Esophagus muscularis mucosa (tissue), 4 donors: Measurements from ENCODE around the gene SBDS.
"Not testable (repeated sequence)": the region's sequence is repeated elsewhere in the genome, so short reads cannot be mapped to it uniquely, and the experiment has no call there.

Experiments used
- EP300 ChIP-seq: sonication (generic); formaldehyde crosslinking; IDR thresholded peaks from one replicate; pipeline ENCODE4 v1.6.1; 2017; ENCODE audit warnings: antibody characterized with exemption
- POLR2A ChIP-seq: fragments of 450-650 bp; IDR thresholded peaks from one replicate; pipeline ENCODE4 v1.6.1; 2017; ENCODE audit warnings: antibody characterized with exemption, moderate library complexity, mild to moderate bottlenecking, low read depth
- TF ChIP-seq, protein P1 (sequence below), 3 experiments: fragments of 200-600 bp in 2 of 3; fragments of 450-650 bp in 1 of 3; sonication (generic) in 2 of 3; IDR thresholded peaks; one replicate each; pipeline ENCODE4 v1.5.1; 2017 to 2019; ENCODE audit warnings: antibody characterized with exemption in 3 of 3, mild to moderate bottlenecking in 2 of 3, moderate library complexity in 1 of 3

- TF ChIP-seq EP300, POLR2A: not testable (repeated sequence)
- TF ChIP-seq, protein P1, sequence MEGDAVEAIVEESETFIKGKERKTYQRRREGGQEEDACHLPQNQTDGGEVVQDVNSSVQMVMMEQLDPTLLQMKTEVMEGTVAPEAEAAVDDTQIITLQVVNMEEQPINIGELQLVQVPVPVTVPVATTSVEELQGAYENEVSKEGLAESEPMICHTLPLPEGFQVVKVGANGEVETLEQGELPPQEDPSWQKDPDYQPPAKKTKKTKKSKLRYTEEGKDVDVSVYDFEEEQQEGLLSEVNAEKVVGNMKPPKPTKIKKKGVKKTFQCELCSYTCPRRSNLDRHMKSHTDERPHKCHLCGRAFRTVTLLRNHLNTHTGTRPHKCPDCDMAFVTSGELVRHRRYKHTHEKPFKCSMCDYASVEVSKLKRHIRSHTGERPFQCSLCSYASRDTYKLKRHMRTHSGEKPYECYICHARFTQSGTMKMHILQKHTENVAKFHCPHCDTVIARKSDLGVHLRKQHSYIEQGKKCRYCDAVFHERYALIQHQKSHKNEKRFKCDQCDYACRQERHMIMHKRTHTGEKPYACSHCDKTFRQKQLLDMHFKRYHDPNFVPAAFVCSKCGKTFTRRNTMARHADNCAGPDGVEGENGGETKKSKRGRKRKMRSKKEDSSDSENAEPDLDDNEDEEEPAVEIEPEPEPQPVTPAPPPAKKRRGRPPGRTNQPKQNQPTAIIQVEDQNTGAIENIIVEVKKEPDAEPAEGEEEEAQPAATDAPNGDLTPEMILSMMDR (IDR thresholded peaks at IDR 0.05) = not testable (repeated sequence)
Measured at GRCh38 chr7:66969001-66969400, 26.4 kb downstream of the SBDS start.
